BE2C (cell line): Measurements from ENCODE around the gene PLCH2.
"Not testable (repeated sequence)": the region's sequence is repeated elsewhere in the genome, so short reads cannot be mapped to it uniquely, and the experiment has no call there.

Source experiments
- DNase-seq: peaks from one replicate; pipeline ENCODE4 v3.0.0-alpha.2; 2020
- H3K27me3 ChIP-seq: fragments of 250-450 bp; sonication (Bioruptor Pico); 2 replicates; pipeline ENCODE4 v1.5.1; 2020; ENCODE audit warnings: mild to moderate bottlenecking
- H3K36me3 ChIP-seq: fragments of 250-450 bp; sonication (Bioruptor Pico); 2 replicates; pipeline ENCODE4 v1.5.1; 2020; ENCODE audit warnings: mild to moderate bottlenecking
- H3K4me1 ChIP-seq: fragments of 250-450 bp; sonication (Bioruptor Pico); 2 replicates; pipeline ENCODE4 v1.5.1; 2020
- H3K4me3 ChIP-seq: 2 replicates; pipeline ENCODE4 v1.5.1; 2011; ENCODE audit warnings: low read depth, low read length
- H3K9me3 ChIP-seq: fragments of 250-450 bp; sonication (Bioruptor Pico); 2 replicates; pipeline ENCODE4 v1.5.1; 2020
- CTCF ChIP-seq: IDR thresholded peaks from 2 replicates; pipeline ENCODE4 v1.5.1; 2012; ENCODE audit warnings: mild to moderate bottlenecking, low read depth, low read length

PLCH2 gene

GRCh38 chr1:2454227-2454626 lies 21.9 kb upstream of the PLCH2 start:
- Histone ChIP-seq H3K27me3 (no peaks in the 10 kb centered on the region), H3K4me3 (no peak overlapping the region), H3K4me1 (no peaks in the 10 kb centered on the region), H3K9me3 (no peaks in the 10 kb centered on the region), H3K36me3 (no peaks in the 10 kb centered on the region)
- TF ChIP-seq CTCF: no peak
- DNase-seq: no peak

- Histone ChIP-seq H3K36me3 (no peaks in the 10 kb centered on the region), H3K4me3 (no peak overlapping the region), H3K9me3 (no peaks in the 10 kb centered on the region), H3K4me1 (peaks cover 4% of the 10 kb centered on the region; the same call in 1 of the 2 replicates), H3K27me3 (no peaks in the 10 kb centered on the region)
- no peak for TF ChIP-seq CTCF
- DNase-seq: no peak
Measured at GRCh38 chr1:2455757-2456156, 20.3 kb upstream of the PLCH2 start.

- Histone ChIP-seq H3K4me3 (no peak overlapping the region), H3K9me3 (no peaks in the 10 kb centered on the region), H3K4me1 (peaks cover 4% of the 10 kb centered on the region; the same call in 1 of the 2 replicates), H3K27me3 (no peaks in the 10 kb centered on the region), H3K36me3 (no peaks in the 10 kb centered on the region)
- TF ChIP-seq CTCF: no peak
- DNase-seq: no peak
Measured at GRCh38 chr1:2457444-2457843, 18.6 kb upstream of the PLCH2 start.

- Histone ChIP-seq H3K36me3 (no peaks in the 10 kb centered on the region), H3K4me1 (peaks cover 4% of the 10 kb centered on the region; the same call in 1 of the 2 replicates), H3K9me3 (no peaks in the 10 kb centered on the region), H3K27me3 (no peaks in the 10 kb centered on the region), H3K4me3 (no peak overlapping the region)
- DNase-seq: no peak
- TF ChIP-seq CTCF: no peak
Measured at GRCh38 chr1:2458687-2459086, 17.4 kb upstream of the PLCH2 start.

GRCh38 chr1:2459102-2459753 lies 16.9 kb upstream of the PLCH2 start:
- not testable (repeated sequence) for DNase-seq, H3K36me3 ChIP-seq, H3K9me3 ChIP-seq, H3K4me3 ChIP-seq, H3K27me3 ChIP-seq, H3K4me1 ChIP-seq

GRCh38 chr1:2459757-2460156 lies 16.3 kb upstream of the PLCH2 start:
- Histone ChIP-seq H3K9me3 (no peaks in the 10 kb centered on the region), H3K4me3 (no peak overlapping the region), H3K4me1 (peaks cover 4% of the 10 kb centered on the region; the same call in 1 of the 2 replicates), H3K36me3 (no peaks in the 10 kb centered on the region), H3K27me3 (no peaks in the 10 kb centered on the region)
- peak; percentile 50 for DNase-seq
- TF ChIP-seq CTCF: peak; percentile 34
